Muscle layer of duodenum (tissue), 2 donors: ENCODE data around the gene BRCC3.
A peak's percentile ranks its signal among the peaks of the same experiment; 100 is the strongest.

Experiments
- H3K27ac ChIP-seq: one replicate; pipeline ENCODE4 v1.7.0; 2013; ENCODE audit warnings: mild to moderate bottlenecking, low read length
- H3K27me3 ChIP-seq: one replicate; pipeline ENCODE4 v1.7.0; 2013; ENCODE audit warnings: low read depth, mild to moderate bottlenecking, control low read depth, low read length
- H3K36me3 ChIP-seq, 2 donors: one replicate each; pipeline ENCODE4 v1.7.0; 2013; ENCODE audit warnings: low read length in 2 of 2, control low read depth in 1 of 2, mild to moderate bottlenecking in 1 of 2; ENCODE audit not compliant: insufficient read depth in 2 of 2, control insufficient read depth in 1 of 2
- H3K4me1 ChIP-seq, 2 donors: one replicate each; pipeline ENCODE4 v1.7.0; 2013; ENCODE audit warnings: low read length in 2 of 2, mild to moderate bottlenecking in 2 of 2, control low read depth in 1 of 2, moderate library complexity in 1 of 2; ENCODE audit not compliant: insufficient read depth in 2 of 2, control insufficient read depth in 1 of 2
- H3K4me3 ChIP-seq, 2 donors: one replicate each; pipeline ENCODE4 v1.7.0; 2013; ENCODE audit warnings: low read length in 2 of 2, low read depth in 1 of 2, mild to moderate bottlenecking in 1 of 2
- H3K9me3 ChIP-seq, 2 donors: one replicate each; pipeline ENCODE4 v1.7.0; 2013; ENCODE audit warnings: low read length in 2 of 2, control low read depth in 1 of 2, mild to moderate bottlenecking in 1 of 2; ENCODE audit not compliant: control insufficient read depth in 1 of 2
- donor health status: healthy.

BRCC3 gene

DNA sequence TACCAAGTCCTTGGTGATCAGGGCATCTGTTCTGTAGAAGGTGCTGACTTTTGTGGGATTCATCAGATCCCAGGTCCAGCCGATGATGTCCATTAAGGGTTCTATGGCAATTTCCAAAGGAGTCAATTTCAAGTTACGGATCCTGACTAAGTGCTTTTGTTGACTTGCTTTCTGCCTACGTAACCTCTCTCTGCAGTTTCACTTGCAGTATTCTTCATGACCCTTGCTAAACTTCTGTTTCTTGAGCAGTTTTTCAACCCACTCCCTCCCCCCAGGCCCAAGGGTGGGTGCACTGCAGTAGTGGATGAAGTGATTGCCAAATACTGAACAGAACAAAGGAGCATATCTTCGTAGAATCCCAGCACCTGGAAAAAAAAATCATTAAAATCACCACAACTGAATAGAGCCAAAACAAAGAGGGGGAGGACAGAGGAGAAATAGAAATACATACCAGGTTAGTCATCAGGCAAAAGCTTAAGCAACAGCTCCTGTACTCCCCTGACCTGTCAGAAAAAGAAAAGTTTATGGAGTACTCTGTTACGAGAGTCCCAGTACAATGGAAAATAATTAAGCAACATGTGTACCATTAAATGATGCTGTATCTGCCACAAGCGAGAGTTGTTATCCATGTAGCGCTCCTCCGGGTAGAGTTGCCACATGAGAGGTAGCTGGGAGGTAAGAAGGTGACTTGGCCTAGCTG, 6.1 kb upstream of the BRCC3 start:
- Histone ChIP-seq H3K4me3 (no peak overlapping the region), H3K27ac (no peak overlapping the region), H3K4me1 (peaks cover 0 to 9% of the 10 kb centered on the region in 2 donors), H3K9me3 (no peaks in the 10 kb centered on the region), H3K27me3 (no peaks in the 10 kb centered on the region), H3K36me3 (no peaks in the 10 kb centered on the region)

DNA sequence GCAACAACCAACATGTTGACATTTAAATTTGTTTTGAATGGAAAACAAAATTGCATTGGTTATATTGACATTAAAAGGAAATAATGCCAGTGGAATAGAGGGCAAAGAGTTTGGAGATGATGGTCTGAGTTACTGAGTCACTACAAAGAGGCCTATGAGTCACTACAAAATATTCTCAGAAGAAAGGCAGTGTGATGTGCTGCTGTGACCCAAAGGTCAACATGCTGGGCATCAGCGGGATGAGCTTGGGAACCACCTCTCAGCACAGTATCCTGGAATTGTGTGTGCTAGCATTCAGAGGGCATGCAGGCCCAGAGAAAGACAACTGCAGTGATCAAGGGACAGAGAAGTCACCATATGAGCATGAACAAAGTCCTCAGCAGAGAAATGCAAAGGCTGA, 3.1 kb upstream of the BRCC3 start:
- H3K27me3 ChIP-seq, result no peaks in the 10 kb centered on the region
- H3K27ac ChIP-seq, result no peak overlapping the region
- peaks cover 0 to 16% of the 10 kb centered on the region in 2 donors for H3K4me1 ChIP-seq

GRCh38 chrX:155069414-155069813, 1.9 kb upstream of the BRCC3 start:
- Histone ChIP-seq H3K36me3 (peaks cover 5 to 7% of the 10 kb centered on the region in 2 donors), H3K4me1 (peaks cover 0 to 16% of the 10 kb centered on the region in 2 donors), H3K9me3 (no peaks in the 10 kb centered on the region), H3K27ac (no peak overlapping the region), H3K27me3 (no peaks in the 10 kb centered on the region), H3K4me3 (peak overlapping the region; percentile 67 to 82)

More for the DNA sequence above, 3.1 kb upstream of the BRCC3 start:
- Histone ChIP-seq H3K4me3 (no peak overlapping the region), H3K36me3 (no peaks in the 10 kb centered on the region), H3K9me3 (no peaks in the 10 kb centered on the region)

- Histone ChIP-seq H3K27ac (peak overlapping the region; percentile 81), H3K27me3 (no peaks in the 10 kb centered on the region), H3K4me3 (peak overlapping the region; percentile 67 to 82), H3K9me3 (no peaks in the 10 kb centered on the region), H3K36me3 (peaks cover 5 to 7% of the 10 kb centered on the region in 2 donors), H3K4me1 (peaks cover 0 to 16% of the 10 kb centered on the region in 2 donors)
Measured at GRCh38 chrX:155070038-155070437, 1.3 kb upstream of the BRCC3 start.

DNA sequence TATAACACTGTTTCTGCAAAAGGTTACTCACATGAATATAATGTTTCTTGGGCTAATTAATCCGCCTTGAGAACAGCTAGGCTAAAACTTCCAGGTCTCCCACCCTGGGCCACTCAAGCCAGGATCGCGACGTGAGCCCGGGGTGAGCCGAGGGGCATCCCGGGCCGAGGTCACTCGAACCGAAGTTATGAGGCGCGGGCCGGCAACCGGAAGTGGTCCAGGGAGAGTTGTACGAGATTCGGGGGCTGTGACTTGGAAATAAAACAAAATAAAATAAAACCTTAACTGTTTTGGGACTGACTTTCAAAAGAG, 689 bp upstream of the BRCC3 start:
- peak overlapping the region; percentile 67 to 82 for H3K4me3 ChIP-seq
- peak overlapping the region; percentile 81 for H3K27ac ChIP-seq
- peaks cover 0 to 16% of the 10 kb centered on the region in 2 donors for H3K4me1 ChIP-seq
- H3K36me3 ChIP-seq, result peaks cover 7 to 9% of the 10 kb centered on the region in 2 donors
- no peaks in the 10 kb centered on the region for H3K27me3 ChIP-seq
- H3K9me3 ChIP-seq, result no peaks in the 10 kb centered on the region

DNA sequence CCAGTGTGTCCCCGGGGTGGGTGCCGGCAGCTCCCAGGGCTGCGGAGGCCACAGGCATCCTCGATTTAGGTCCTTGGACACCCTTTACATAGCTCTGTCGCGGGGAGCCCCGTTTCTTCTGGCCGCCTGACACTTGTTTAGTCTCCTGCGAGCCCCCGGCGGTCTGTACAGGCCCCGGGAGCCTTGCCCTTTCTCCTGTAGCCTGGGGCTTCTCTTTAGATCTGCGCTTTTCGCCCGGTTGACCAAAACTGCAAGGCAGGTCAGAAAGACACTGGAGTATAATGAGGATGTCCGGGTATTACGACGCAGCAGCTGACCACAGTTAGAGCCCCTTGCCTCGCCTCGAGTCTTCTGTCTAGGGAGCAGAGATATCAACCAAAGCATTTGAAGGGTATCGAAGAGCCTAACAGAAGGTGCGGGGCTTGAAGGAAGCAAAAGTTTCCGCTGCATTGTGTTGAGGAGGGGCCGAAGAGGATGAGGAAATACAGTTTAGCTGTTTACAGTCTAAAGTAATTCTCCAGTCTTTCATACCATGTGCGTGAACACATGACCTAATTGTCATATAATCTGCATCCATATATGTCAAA, 479 bp downstream of the BRCC3 start:
- H3K36me3 ChIP-seq, result peaks cover 7 to 9% of the 10 kb centered on the region in 2 donors
- H3K4me1 ChIP-seq, result peaks cover 0 to 16% of the 10 kb centered on the region in 2 donors
- H3K27me3 ChIP-seq, result no peaks in the 10 kb centered on the region
- peak overlapping the region; percentile 83 for H3K27ac ChIP-seq
- peak overlapping the region; percentile 73 to 74 for H3K4me3 ChIP-seq
- H3K9me3 ChIP-seq, result no peaks in the 10 kb centered on the region

DNA sequence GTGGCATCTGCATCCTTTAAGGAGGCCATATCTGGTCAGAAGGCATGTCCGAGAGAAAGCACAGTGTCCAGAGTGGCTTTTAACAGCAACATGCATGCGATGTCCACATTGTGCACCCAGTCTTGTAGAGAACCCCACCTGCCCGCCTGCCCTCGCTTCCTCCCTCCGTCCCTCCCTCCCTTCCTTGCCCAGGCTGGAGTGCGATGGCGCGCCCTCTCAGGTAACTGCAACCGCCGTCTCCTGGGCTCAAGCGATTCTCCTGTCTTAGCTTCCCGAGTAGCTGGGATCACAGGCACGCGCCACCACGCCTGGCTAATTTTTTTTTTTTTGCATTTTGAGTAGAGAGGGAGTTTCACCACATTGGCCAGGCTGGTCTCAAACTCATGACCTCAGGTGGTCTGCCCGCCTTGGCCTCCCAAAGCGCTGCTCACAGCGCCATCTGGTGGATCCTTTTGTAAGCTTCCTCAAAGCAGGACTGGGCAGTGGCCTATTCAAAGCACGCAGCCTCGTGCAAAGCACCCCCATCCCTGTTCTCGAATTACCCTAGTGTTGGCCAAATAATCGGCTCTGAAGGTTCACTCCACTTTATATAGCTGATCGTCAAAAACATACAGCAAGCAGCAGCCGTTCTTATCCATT, 15.0 kb downstream of the BRCC3 start:
- H3K27ac ChIP-seq, result no peak overlapping the region
- H3K36me3 ChIP-seq, result peaks cover 6% of the 10 kb centered on the region in 2 donors
- no peaks in the 10 kb centered on the region for H3K4me1 ChIP-seq
- no peaks in the 10 kb centered on the region for H3K27me3 ChIP-seq
- H3K9me3 ChIP-seq, result no peaks in the 10 kb centered on the region
- H3K4me3 ChIP-seq, result no peak overlapping the region

DNA sequence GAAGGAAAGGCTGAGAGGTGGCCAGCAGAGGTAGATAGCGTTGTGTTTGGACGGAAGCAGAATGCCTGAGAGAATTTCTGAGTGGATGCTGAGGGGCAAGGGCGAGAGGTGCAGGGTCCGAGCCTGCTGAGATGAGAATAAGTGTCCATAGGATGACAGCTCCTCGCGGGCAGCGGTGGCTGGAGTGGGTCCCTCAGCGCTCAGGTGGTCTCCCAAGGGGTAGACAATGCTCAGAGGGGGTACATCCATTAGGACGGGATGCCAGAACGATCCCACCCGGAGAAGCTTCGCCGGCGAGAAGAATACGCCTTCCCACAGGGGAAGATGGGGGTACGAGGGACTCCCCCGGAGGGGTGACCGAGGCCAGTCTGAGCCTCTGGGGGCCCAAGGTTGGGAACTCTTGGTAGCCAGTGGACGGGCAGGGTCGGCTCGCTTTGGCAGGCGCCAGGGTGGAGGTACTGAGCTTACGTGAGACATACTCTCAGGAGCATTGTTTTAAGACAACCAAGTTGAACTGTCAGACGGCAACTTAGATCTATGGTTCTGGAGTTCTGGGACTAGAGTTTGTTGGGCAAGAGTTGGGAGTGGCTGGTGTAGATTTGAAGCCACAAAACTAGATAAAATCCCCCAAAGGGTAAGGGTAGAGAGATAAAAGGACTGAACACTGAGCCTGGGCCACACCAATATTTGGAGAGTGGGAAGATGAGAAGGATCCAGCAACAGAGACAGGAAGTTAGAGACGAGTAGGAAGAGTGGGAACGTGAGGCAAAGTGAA, 15.8 kb downstream of the BRCC3 start:
- H3K36me3 ChIP-seq, result peaks cover 6% of the 10 kb centered on the region in 2 donors
- no peak overlapping the region for H3K4me3 ChIP-seq
- H3K27me3 ChIP-seq, result no peaks in the 10 kb centered on the region
- H3K27ac ChIP-seq, result no peak overlapping the region
- H3K9me3 ChIP-seq, result no peaks in the 10 kb centered on the region
- no peaks in the 10 kb centered on the region for H3K4me1 ChIP-seq

DNA sequence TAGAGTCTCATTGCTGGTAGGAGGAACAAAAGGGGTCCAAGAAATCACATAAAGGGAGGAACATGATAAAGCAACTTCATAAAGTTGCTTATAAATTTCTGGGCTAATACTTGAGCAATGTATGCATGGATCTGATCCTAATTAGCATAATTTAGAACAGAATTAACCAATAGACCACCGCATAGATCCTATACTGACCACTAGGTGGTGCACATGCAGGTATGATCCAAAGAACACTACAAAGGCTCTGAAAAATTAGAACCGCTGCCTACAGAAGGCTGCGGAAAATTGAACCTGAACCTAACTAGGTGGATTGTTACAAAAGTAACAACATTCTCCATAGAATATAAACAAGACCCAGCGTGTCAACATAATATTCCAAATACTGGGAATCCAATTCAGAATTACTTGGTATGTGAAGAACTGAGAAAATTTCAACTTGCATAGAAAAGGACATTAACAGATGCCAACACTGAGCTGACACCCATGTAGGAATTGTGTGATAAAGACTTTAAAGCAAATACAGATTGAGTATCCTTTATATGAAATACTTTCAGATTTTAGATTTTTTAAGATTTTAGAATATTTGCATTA, 23.3 kb downstream of the BRCC3 start:
- H3K9me3 ChIP-seq, result no peaks in the 10 kb centered on the region

GRCh38 chrX:155105919-155106318, 34.6 kb downstream of the BRCC3 start:
- no peaks in the 10 kb centered on the region for H3K9me3 ChIP-seq
- H3K27me3 ChIP-seq, result no peaks in the 10 kb centered on the region
- H3K36me3 ChIP-seq, result no peaks in the 10 kb centered on the region
- no peaks in the 10 kb centered on the region for H3K4me1 ChIP-seq
- H3K27ac ChIP-seq, result no peak overlapping the region
- H3K4me3 ChIP-seq, result no peak overlapping the region

More for the DNA sequence above, 23.3 kb downstream of the BRCC3 start:
- no peak overlapping the region for H3K27ac ChIP-seq
- no peaks in the 10 kb centered on the region for H3K4me1 ChIP-seq
- H3K4me3 ChIP-seq, result no peak overlapping the region
- H3K36me3 ChIP-seq, result peaks cover under 1 to 3% of the 10 kb centered on the region in 2 donors
- H3K27me3 ChIP-seq, result no peaks in the 10 kb centered on the region

GRCh38 chrX:155108427-155108826, 37.1 kb downstream of the BRCC3 start:
- H3K36me3 ChIP-seq, result no peaks in the 10 kb centered on the region
- H3K4me1 ChIP-seq, result no peaks in the 10 kb centered on the region
- no peaks in the 10 kb centered on the region for H3K27me3 ChIP-seq
- no peaks in the 10 kb centered on the region for H3K9me3 ChIP-seq
- no peak overlapping the region for H3K4me3 ChIP-seq
- H3K27ac ChIP-seq, result no peak overlapping the region
